HepG2 (cell line): ENCODE data around the gene ATP2A2. TPM values are rescaled to one million over a fixed set of nuclear protein-coding genes. Genes with fewer than 3 reads are reported as not detected.

Experiments used
- AKAP8 ChIP-seq: sonication (generic); formaldehyde crosslinking; IDR thresholded peaks from 2 replicates; pipeline ENCODE4 v1.5.1; 2020; ENCODE audit warnings: mild to moderate bottlenecking, missing genetic modification reagents
- CREB3 ChIP-seq: sonication (generic); formaldehyde crosslinking; IDR thresholded peaks from 2 replicates; pipeline ENCODE4 v1.5.0; 2020; ENCODE audit warnings: missing genetic modification reagents
- KLF15 ChIP-seq: sonication (generic); formaldehyde crosslinking; IDR thresholded peaks from 2 replicates; pipeline ENCODE4 v1.8.1; 2023; ENCODE audit warnings: borderline replicate concordance, mild to moderate bottlenecking, inconsistent platforms, missing genetic modification reagents, mixed read lengths
- SOX6 ChIP-seq, 2 experiments: fragments of 450-650 bp in 1 of 2; sonication (generic) in 1 of 2; formaldehyde crosslinking in 1 of 2; IDR thresholded peaks; 2 replicates each; pipeline versions ENCODE4 v1.4.0 to v1.6.1; 2017 to 2020; ENCODE audit warnings: antibody characterized with exemption in 1 of 2, mild to moderate bottlenecking in 1 of 2, missing genetic modification reagents in 1 of 2
- SRSF4 ChIP-seq: fragments of 200-400 bp; formaldehyde crosslinking; IDR thresholded peaks from one replicate; pipeline ENCODE4 v1.6.1; 2018; ENCODE audit warnings: mild to moderate bottlenecking, low read depth, low read length, moderate library complexity; ENCODE audit not compliant: poor library complexity, severe bottlenecking
- XBP1 ChIP-seq: sonication (generic); formaldehyde crosslinking; IDR thresholded peaks from 2 replicates; pipeline ENCODE4 v1.5.0; 2020; ENCODE audit warnings: missing genetic modification reagents
- YEATS4 ChIP-seq: sonication (generic); formaldehyde crosslinking; IDR thresholded peaks from 2 replicates; pipeline ENCODE4 v1.4.0; 2020; ENCODE audit warnings: missing genetic modification reagents, borderline replicate concordance
- ZNF101 ChIP-seq: sonication (generic); formaldehyde crosslinking; IDR thresholded peaks from 2 replicates; pipeline ENCODE4 v1.4.0; 2020; ENCODE audit warnings: mild to moderate bottlenecking, low read depth, missing genetic modification reagents, borderline replicate concordance
- ZNF337 ChIP-seq: sonication (generic); formaldehyde crosslinking; IDR thresholded peaks from 2 replicates; pipeline ENCODE4 v1.5.1; 2020; ENCODE audit warnings: missing genetic modification reagents, low read depth, mild to moderate bottlenecking, borderline replicate concordance
- ZNF34 ChIP-seq: sonication (generic); formaldehyde crosslinking; IDR thresholded peaks from 2 replicates; pipeline ENCODE4 v1.4.0; 2020; ENCODE audit warnings: mild to moderate bottlenecking, missing genetic modification reagents, borderline replicate concordance
- ZNF557 ChIP-seq: sonication (generic); formaldehyde crosslinking; IDR thresholded peaks from 2 replicates; pipeline ENCODE4 v1.4.0; 2020; ENCODE audit warnings: missing genetic modification reagents
- ZNF788 ChIP-seq: sonication (generic); formaldehyde crosslinking; IDR thresholded peaks from 2 replicates; pipeline ENCODE4 v1.5.0; 2020; ENCODE audit warnings: mild to moderate bottlenecking, missing genetic modification reagents, borderline replicate concordance
- ZNF879 ChIP-seq: sonication (generic); formaldehyde crosslinking; IDR thresholded peaks from 2 replicates; pipeline ENCODE4 v1.8.1; 2023; ENCODE audit warnings: missing genetic modification reagents
- ZSCAN5A ChIP-seq: sonication (generic); formaldehyde crosslinking; IDR thresholded peaks from 2 replicates; pipeline ENCODE4 v1.8.0; 2022; ENCODE audit warnings: mild to moderate bottlenecking, missing genetic modification reagents, borderline replicate concordance
- polyA plus RNA-seq, 8 experiments: library from polyadenylated mRNA; depleted of rRNA in 3 of 8; stranded (reverse) in 7 of 8; unstranded in 1 of 8; fragments of >200 nt; fragmentation: Illumina TruSeq in 4 of 8; extraction: Trizol in 4 of 8; gene quantifications; 2 replicates each; pipeline versions ENCODE4 v1.2.1 to v1.2.3, GENCODE V29; 2011 to 2016; ENCODE audit warnings: low read depth in 4 of 8, missing spikeins in 1 of 8, mixed read lengths in 1 of 8; ENCODE audit not compliant: insufficient read depth in 1 of 8
- total RNA-seq, 5 experiments: library from RNA; depleted of rRNA; stranded (reverse); fragments of >200 nt; fragmentation: Illumina TruSeq; extraction: Trizol; gene quantifications; 2 replicates each; pipeline ENCODE4 v1.2.3, GENCODE V29; 2016; ENCODE audit warnings: low read depth in 1 of 5
- TF ChIP-seq, protein P1 (sequence below): conservative IDR thresholded peaks from 2 replicates; pipeline ENCODE4 v1.6.1; 2018; ENCODE audit warnings: missing genetic modification reagents
- TF ChIP-seq, protein P2 (sequence below): sonication (generic); formaldehyde crosslinking; IDR thresholded peaks from 2 replicates; pipeline ENCODE4 v1.4.0; 2020; ENCODE audit warnings: mild to moderate bottlenecking, missing genetic modification reagents
- TF ChIP-seq, protein P3 (sequence below): sonication (generic); formaldehyde crosslinking; IDR thresholded peaks from 2 replicates; pipeline ENCODE4 v1.8.1; 2023; ENCODE audit warnings: mild to moderate bottlenecking, moderate library complexity, missing genetic modification reagents

ATP2A2 gene
- total and polyA plus RNA-seq, 2 of the 13 experiments (the other 11 are each of a cell fraction or from before 2014, with no cell fraction given) = 35.4 to 85.5 TPM

GRCh38 chr12:110247340-110248095, 33.5 kb upstream of the ATP2A2 start (continued):
- TF ChIP-seq ZSCAN5A (CRISPR knock-in tag) (peak; percentile 60; the same call in 1 of the 2 replicates), ZNF788 (CRISPR knock-in tag) (peak; percentile 76; the same call in 1 of the 2 replicates), YEATS4 (CRISPR knock-in tag) (peak; percentile 73; the same call in 1 of the 2 replicates), SRSF4 (no peak), KLF15 (CRISPR knock-in tag) (no peak), CREB3 (no peak), SOX6 (IDR thresholded peaks at IDR 0.05) (no peak), SOX6 (CRISPR knock-in tag; IDR thresholded peaks at IDR 0.05) (peak; percentile 80), ZNF557 (CRISPR knock-in tag) (0 out of 2 replicates have a peak, but pooled peaks have one; percentile 72), ZNF101 (CRISPR knock-in tag) (no peak), AKAP8 (0 out of 2 replicates have a peak, but pooled peaks have one; percentile 55), XBP1 (CRISPR knock-in tag) (no peak), ZNF879 (CRISPR knock-in tag) (no peak), ZNF34 (CRISPR knock-in tag) (no peak), ZNF337 (0 out of 2 replicates have a peak, but pooled peaks have one; percentile 44)
- TF ChIP-seq, protein P1, sequence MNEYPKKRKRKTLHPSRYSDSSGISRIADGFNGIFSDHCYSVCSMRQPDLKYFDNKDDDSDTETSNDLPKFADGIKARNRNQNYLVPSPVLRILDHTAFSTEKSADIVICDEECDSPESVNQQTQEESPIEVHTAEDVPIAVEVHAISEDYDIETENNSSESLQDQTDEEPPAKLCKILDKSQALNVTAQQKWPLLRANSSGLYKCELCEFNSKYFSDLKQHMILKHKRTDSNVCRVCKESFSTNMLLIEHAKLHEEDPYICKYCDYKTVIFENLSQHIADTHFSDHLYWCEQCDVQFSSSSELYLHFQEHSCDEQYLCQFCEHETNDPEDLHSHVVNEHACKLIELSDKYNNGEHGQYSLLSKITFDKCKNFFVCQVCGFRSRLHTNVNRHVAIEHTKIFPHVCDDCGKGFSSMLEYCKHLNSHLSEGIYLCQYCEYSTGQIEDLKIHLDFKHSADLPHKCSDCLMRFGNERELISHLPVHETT (CRISPR knock-in tag) = no peak
- TF ChIP-seq, protein P2, sequence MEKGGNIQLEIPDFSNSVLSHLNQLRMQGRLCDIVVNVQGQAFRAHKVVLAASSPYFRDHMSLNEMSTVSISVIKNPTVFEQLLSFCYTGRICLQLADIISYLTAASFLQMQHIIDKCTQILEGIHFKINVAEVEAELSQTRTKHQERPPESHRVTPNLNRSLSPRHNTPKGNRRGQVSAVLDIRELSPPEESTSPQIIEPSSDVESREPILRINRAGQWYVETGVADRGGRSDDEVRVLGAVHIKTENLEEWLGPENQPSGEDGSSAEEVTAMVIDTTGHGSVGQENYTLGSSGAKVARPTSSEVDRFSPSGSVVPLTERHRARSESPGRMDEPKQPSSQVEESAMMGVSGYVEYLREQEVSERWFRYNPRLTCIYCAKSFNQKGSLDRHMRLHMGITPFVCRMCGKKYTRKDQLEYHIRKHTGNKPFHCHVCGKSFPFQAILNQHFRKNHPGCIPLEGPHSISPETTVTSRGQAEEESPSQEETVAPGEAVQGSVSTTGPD = peak; percentile 61; the same call in 1 of the 2 replicates
- TF ChIP-seq, protein P3, sequence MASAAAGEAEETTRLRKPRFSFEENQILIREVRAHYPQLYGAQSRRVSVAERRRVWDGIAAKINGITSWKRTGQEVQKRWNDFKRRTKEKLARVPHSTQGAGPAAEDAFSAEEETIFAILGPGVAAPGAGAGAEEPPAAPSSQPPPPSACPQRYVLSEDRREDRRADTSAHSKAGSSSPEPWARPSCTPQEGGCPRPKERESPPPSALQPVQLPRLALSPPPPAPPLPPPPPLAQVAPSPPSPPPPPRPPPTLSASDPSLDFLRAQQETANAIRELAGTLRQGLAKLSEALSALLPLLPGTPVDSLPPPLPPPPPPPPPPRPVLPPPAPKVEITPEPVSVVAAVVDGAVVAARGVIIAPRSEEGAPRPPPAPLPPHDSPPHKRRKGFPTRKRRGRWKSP (CRISPR knock-in tag) = peak; percentile 86; the same call in 1 of the 2 replicates
